Panc1 (cell line): ENCODE results near the gene NEXN. TPM values are rescaled to one million over a fixed set of nuclear protein-coding genes. Genes with fewer than 3 reads are reported as not detected.

Source experiments
- ATAC-seq: fragments of 200-7000 bp; cut with Tn5 transposase; 2 replicates; pipeline ENCODE4 v1.9.1; 2020; ENCODE audit warnings: mild to moderate bottlenecking, moderate library complexity
- BruUV-seq: library from RNA; stranded (reverse); fragments of 400-500 nt; replicated peaks from 2 replicates; lab custom pipeline; 2021; lab: Mats Ljungman, UMichigan
- CTCF ChIA-PET: fragments of 300-600 bp; sonication (Branson Sonifier 250); formaldehyde crosslinking; loops from one replicate; lab custom pipeline; 2022; ENCODE audit warnings: antibody characterized with exemption; lab: Charles Lee
- POLR2A ChIA-PET: fragments of 300-600 bp; sonication (Branson Sonifier 250); formaldehyde crosslinking; loops from one replicate; lab custom pipeline; 2022; ENCODE audit warnings: antibody characterized with exemption; lab: Charles Lee
- DNase-seq: peaks from one replicate; pipeline ENCODE4 v3.0.0-alpha.2; 2010; ENCODE audit warnings: low read depth, low spot score
- H3K27ac ChIP-seq: 2 replicates; pipeline ENCODE4 v1.5.1; 2011; ENCODE audit warnings: mild to moderate bottlenecking, low read length, inconsistent platforms
- H3K27me3 ChIP-seq: fragments of 200-500 bp; sonication (Bioruptor generic); 2 replicates; pipeline ENCODE4 v1.6.0; 2014; ENCODE audit warnings: low read length, inconsistent platforms; ENCODE audit not compliant: control insufficient read depth, insufficient read depth
- H3K36me3 ChIP-seq: fragments of 200-500 bp; sonication (Bioruptor generic); 2 replicates; pipeline ENCODE4 v1.5.1; 2014; ENCODE audit warnings: inconsistent platforms, mild to moderate bottlenecking, low read length, moderate library complexity; ENCODE audit not compliant: control insufficient read depth, insufficient read depth
- H3K4me1 ChIP-seq: 2 replicates; pipeline ENCODE4 v1.5.1; 2011; ENCODE audit warnings: inconsistent platforms, mild to moderate bottlenecking, low read length, moderate library complexity; ENCODE audit not compliant: control insufficient read depth, insufficient read depth
- H3K4me3 ChIP-seq, 2 experiments: 2 replicates each; pipeline ENCODE4 v1.5.1; 2011 to 2012; ENCODE audit warnings: low read depth in 2 of 2, low read length in 2 of 2, mild to moderate bottlenecking in 2 of 2, inconsistent platforms in 1 of 2, moderate library complexity in 1 of 2
- H3K9me3 ChIP-seq: fragments of 200-500 bp; sonication (Bioruptor generic); 2 replicates; pipeline ENCODE4 v1.5.1; 2014; ENCODE audit warnings: low read depth, mild to moderate bottlenecking, inconsistent platforms, low read length, moderate library complexity; ENCODE audit not compliant: control insufficient read depth, insufficient read depth
- POLR2AphosphoS5 ChIP-seq: IDR thresholded peaks from 2 replicates; pipeline ENCODE4 v1.6.1; 2012; ENCODE audit warnings: mild to moderate bottlenecking, low read depth, low read length, moderate library complexity
- SIN3A ChIP-seq: IDR thresholded peaks from 2 replicates; pipeline ENCODE4 v1.6.1; 2012; ENCODE audit warnings: low read depth, mild to moderate bottlenecking, low read length, moderate library complexity, borderline replicate concordance; ENCODE audit not compliant: insufficient read depth
- TCF7L2 ChIP-seq: IDR thresholded peaks from 2 replicates; pipeline ENCODE4 v1.6.1; 2011; ENCODE audit warnings: mild to moderate bottlenecking, low read depth, low read length, inconsistent platforms
- in situ Hi-C: cut with HindIII; loops from 2 replicates; pipeline ENCODE4 v1.10.0; 2016; ENCODE audit warnings: low sequenced_read_pairs, low pct_unique_long_range_greater_than_20kb
- intact Hi-C: fragments of 100-400 bp; cut with micrococcal nuclease; formaldehyde crosslinking; loops from one replicate; pipeline ENCODE4 v1.10.0; 2022; ENCODE audit not compliant: unreplicated experiment
- total RNA-seq: library from RNA; stranded (reverse); gene quantifications from one replicate; pipeline ENCODE4 v1.2.1, GENCODE V29; 2021; ENCODE audit not compliant: unreplicated experiment
- TF ChIP-seq, protein P1 (sequence below), 2 experiments: IDR thresholded peaks; 2 replicates each; pipeline ENCODE4 v1.6.1; 2011 to 2012; ENCODE audit warnings: low read depth in 2 of 2, control low read depth in 1 of 2, low read length in 1 of 2, mild to moderate bottlenecking in 1 of 2, moderate library complexity in 1 of 2; ENCODE audit not compliant: insufficient read depth in 1 of 2
- TF ChIP-seq, protein P2 (sequence below): fragments of 450-650 bp; IDR thresholded peaks from 2 replicates; pipeline ENCODE4 v1.5.1; 2017; ENCODE audit warnings: mild to moderate bottlenecking

NEXN gene
- total RNA-seq, 1 experiment from 2014 or later = 5.4 TPM

DNA sequence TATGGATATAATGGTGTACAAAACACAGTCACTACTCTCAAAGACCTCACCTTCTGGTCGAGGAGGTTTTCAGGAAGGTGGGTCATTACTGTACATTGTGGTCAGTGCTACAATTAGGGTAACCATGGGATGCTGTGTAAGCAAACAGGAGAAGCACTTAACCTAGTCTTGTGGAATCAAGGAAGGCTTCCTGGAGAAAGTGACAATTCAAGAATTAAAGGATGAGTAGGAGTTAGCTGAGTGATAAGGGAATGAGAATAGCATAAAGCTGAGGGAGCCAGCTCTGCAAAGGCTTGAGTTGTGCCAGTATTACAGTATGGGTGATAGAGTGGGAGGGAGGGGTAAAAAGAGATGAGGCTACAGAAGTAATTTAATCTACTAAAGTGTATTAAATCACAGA is 17.2 kb downstream of the NEXN start:
- DNase-seq (no peak), ATAC-seq (0 out of 2 replicates have a peak, but pooled peaks have one; percentile 45)
- ChIA-PET CTCF (interaction anchor here (0.6 kb wide), 1 partner anchor 76 kb away, joined by 4 read pairs; no protein-coding TSS in a partner anchor), POLR2A (no interaction called here)
- H3K27ac ChIP-seq = no peak overlapping the region
- in situ Hi-C loops (no loop called here), intact Hi-C loops (loop anchor here (10.0 kb wide), 1 partner anchor 81 kb away; no protein-coding TSS in a partner anchor)
- H3K4me1 ChIP-seq = peaks cover 5% of the 10 kb centered on the region; the same call in 1 of the 2 replicates
- BruUV-seq = no TSS peak
- H3K36me3 ChIP-seq = no peaks in the 10 kb centered on the region
- TF ChIP-seq POLR2AphosphoS5 (no peak), SIN3A (no peak), TCF7L2 (no peak)
- TF ChIP-seq, protein P1, sequence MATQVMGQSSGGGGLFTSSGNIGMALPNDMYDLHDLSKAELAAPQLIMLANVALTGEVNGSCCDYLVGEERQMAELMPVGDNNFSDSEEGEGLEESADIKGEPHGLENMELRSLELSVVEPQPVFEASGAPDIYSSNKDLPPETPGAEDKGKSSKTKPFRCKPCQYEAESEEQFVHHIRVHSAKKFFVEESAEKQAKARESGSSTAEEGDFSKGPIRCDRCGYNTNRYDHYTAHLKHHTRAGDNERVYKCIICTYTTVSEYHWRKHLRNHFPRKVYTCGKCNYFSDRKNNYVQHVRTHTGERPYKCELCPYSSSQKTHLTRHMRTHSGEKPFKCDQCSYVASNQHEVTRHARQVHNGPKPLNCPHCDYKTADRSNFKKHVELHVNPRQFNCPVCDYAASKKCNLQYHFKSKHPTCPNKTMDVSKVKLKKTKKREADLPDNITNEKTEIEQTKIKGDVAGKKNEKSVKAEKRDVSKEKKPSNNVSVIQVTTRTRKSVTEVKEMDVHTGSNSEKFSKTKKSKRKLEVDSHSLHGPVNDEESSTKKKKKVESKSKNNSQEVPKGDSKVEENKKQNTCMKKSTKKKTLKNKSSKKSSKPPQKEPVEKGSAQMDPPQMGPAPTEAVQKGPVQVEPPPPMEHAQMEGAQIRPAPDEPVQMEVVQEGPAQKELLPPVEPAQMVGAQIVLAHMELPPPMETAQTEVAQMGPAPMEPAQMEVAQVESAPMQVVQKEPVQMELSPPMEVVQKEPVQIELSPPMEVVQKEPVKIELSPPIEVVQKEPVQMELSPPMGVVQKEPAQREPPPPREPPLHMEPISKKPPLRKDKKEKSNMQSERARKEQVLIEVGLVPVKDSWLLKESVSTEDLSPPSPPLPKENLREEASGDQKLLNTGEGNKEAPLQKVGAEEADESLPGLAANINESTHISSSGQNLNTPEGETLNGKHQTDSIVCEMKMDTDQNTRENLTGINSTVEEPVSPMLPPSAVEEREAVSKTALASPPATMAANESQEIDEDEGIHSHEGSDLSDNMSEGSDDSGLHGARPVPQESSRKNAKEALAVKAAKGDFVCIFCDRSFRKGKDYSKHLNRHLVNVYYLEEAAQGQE (IDR thresholded peaks at IDR 0.05; ENCODE audit: insufficient read depth in 1 of 2, low read depth in 2 of 2, low read length in 1 of 2) = no peak
- TF ChIP-seq, protein P2, sequence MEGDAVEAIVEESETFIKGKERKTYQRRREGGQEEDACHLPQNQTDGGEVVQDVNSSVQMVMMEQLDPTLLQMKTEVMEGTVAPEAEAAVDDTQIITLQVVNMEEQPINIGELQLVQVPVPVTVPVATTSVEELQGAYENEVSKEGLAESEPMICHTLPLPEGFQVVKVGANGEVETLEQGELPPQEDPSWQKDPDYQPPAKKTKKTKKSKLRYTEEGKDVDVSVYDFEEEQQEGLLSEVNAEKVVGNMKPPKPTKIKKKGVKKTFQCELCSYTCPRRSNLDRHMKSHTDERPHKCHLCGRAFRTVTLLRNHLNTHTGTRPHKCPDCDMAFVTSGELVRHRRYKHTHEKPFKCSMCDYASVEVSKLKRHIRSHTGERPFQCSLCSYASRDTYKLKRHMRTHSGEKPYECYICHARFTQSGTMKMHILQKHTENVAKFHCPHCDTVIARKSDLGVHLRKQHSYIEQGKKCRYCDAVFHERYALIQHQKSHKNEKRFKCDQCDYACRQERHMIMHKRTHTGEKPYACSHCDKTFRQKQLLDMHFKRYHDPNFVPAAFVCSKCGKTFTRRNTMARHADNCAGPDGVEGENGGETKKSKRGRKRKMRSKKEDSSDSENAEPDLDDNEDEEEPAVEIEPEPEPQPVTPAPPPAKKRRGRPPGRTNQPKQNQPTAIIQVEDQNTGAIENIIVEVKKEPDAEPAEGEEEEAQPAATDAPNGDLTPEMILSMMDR = no peak
- no peaks in the 10 kb centered on the region for H3K9me3 ChIP-seq
- no peaks in the 10 kb centered on the region for H3K27me3 ChIP-seq
- no peak overlapping the region for H3K4me3 ChIP-seq

DNA sequence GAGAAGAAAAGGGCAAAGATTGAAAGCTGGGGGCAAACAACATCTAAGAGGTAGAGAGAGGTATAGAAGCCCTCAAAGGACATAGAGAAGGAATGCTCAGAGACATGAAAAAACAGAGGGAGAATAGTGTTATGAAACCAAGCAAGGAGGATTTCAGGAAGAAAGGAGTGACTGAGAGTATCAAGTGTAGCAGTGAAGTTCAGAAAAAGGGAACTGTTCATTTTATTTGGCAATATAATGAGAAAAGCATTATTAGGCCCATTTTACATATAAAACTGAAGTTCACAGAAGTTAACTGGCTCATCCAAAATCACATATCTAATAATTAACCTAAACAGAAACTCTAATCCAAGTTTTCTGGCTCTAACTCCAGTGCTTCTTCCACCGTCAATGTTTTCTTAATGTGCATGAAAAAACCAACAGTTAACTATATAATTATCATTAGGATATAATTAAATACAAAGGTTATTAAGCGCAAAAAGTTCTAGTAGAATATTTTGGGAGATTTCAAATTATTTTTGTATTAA is 17.7 kb downstream of the NEXN start:
- Histone ChIP-seq H3K27ac (no peak overlapping the region), H3K9me3 (no peaks in the 10 kb centered on the region), H3K27me3 (no peaks in the 10 kb centered on the region), H3K4me3 (no peak overlapping the region), H3K4me1 (no peaks in the 10 kb centered on the region; the same call in 1 of the 2 replicates), H3K36me3 (no peaks in the 10 kb centered on the region)
- CTCF ChIA-PET = interaction anchor here (0.6 kb wide), 1 partner anchor 75 kb away, joined by 4 read pairs; no protein-coding TSS in a partner anchor
- no TSS peak for BruUV-seq
- intact Hi-C loops = loop anchor here (10.0 kb wide), 1 partner anchor 81 kb away; no protein-coding TSS in a partner anchor
- in situ Hi-C loops = no loop called here
- DNase-seq = no peak
- TF ChIP-seq, protein P2 = no peak
- no peak for TF ChIP-seq SIN3A
- TF ChIP-seq, protein P1 (IDR thresholded peaks at IDR 0.05; ENCODE audit: insufficient read depth in 1 of 2, low read depth in 2 of 2, low read length in 1 of 2) = no peak
- no peak for TF ChIP-seq POLR2AphosphoS5
- TF ChIP-seq TCF7L2 = no peak
- no peak for ATAC-seq
- POLR2A ChIA-PET = no interaction called here
